Activated naive CD8-positive, alpha-beta T cell treated with anti-CD3 and anti-CD28 coated beads, Interleukin-2, amount 10 ng/mL, durations not matched to agents 7 days and 5 days (primary cell): ENCODE measurements around the gene SURF6. TPM values are rescaled to one million over a fixed set of nuclear protein-coding genes. Genes with fewer than 3 reads are reported as not detected.

ENCODE experiments used
- ATAC-seq: fragments of 150-1000 bp; cut with Tn5 transposase; one replicate; pipeline ENCODE4 v1.10.0; 2021; ENCODE audit warnings: low read depth, moderate library complexity
- POLR2A ChIA-PET: fragments of 350-600 bp; sonication (Branson Sonifier 250); formaldehyde crosslinking; loops from one replicate; lab custom pipeline; 2021; ENCODE audit warnings: antibody characterized with exemption; lab: Charles Lee
- DNase-seq: peaks from one replicate; pipeline ENCODE4 v3.0.0; 2021
- H3K27ac Mint-ChIP-seq: one replicate; pipeline ENCODE4 v1.8.0; 2022; ENCODE audit warnings: mild to moderate bottlenecking, mixed read lengths
- H3K27me3 Mint-ChIP-seq: one replicate; pipeline ENCODE4 v1.8.0; 2022; ENCODE audit warnings: mild to moderate bottlenecking, moderate library complexity, mixed read lengths
- H3K36me3 Mint-ChIP-seq: one replicate; pipeline ENCODE4 v1.8.0; 2021; ENCODE audit warnings: mild to moderate bottlenecking, mixed read lengths
- H3K4me1 Mint-ChIP-seq: one replicate; pipeline ENCODE4 v1.8.0; 2021; ENCODE audit warnings: mixed read lengths
- H3K4me3 Mint-ChIP-seq: one replicate; pipeline ENCODE4 v1.8.0; 2022; ENCODE audit warnings: mild to moderate bottlenecking, moderate library complexity, mixed read lengths
- H3K9me3 Mint-ChIP-seq: one replicate; pipeline ENCODE4 v1.8.0; 2021; ENCODE audit warnings: mixed read lengths
- total RNA-seq, 2 experiments: library from RNA; stranded (reverse); gene quantifications; one replicate each; pipeline ENCODE4 v1.2.3, GENCODE V29; 2021

Gene SURF6
- total RNA-seq, 2 experiments from 2014 or later = 20.5 to 21.0 TPM

GRCh38 chr9:133282464-133283238 is 53.3 kb downstream of the SURF6 start:
- Mint-ChIP-seq H3K27me3 (peaks cover 19% of the 10 kb centered on the region), H3K4me3 (no peak overlapping the region), H3K4me1 (no peaks in the 10 kb centered on the region)

DNA sequence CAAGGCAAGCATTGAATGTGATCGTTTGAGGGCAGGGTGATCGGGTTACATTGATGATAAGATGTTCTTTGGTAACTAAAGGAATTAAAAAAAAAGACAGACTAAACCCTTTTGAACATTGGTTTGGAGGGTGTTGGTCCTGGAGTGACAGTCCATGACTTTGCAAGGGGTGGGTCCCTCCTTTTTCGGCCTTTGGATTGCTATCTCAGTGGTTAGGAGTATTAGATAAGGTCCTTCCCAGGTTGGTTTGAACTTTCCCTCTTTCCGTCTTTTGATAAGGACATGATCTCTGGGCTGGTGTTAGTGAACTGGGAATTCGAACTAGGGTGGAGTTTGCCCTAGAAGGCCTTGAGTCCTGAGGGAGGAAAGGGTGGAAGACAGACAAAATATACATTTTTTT is 55.6 kb downstream of the SURF6 start:
- ATAC-seq (no peak), DNase-seq (no peak)
- Mint-ChIP-seq H3K4me3 (no peak overlapping the region), H3K27ac (no peak overlapping the region), H3K4me1 (no peaks in the 10 kb centered on the region), H3K27me3 (peaks cover 34% of the 10 kb centered on the region), H3K36me3 (no peaks in the 10 kb centered on the region), H3K9me3 (peaks cover 3% of the 10 kb centered on the region)
- POLR2A ChIA-PET = no interaction called here

More at GRCh38 chr9:133282464-133283238, 53.3 kb downstream of the SURF6 start:
- ATAC-seq (no peak), DNase-seq (no peak)
- POLR2A ChIA-PET = no interaction called here
- no peak overlapping the region for H3K27ac Mint-ChIP-seq
- peaks cover 3% of the 10 kb centered on the region for H3K9me3 Mint-ChIP-seq
- H3K36me3 Mint-ChIP-seq = no peaks in the 10 kb centered on the region

Other genes with a start within 250 kb of the SURF6 start
- gene RALGDS, start 214.9 kb downstream of the SURF6 start, total RNA-seq = 100 to 1,000 TPM; 130 to 134 TPM
- 1 to 10 TPM; 4.0 to 4.5 TPM for gene GBGT1, start 172.3 kb downstream of the SURF6 start, total RNA-seq
- gene OBP2B, start 126.9 kb downstream of the SURF6 start, total RNA-seq = not detected
- gene ABO, start 61.0 kb downstream of the SURF6 start, total RNA-seq = not detected
- gene MED22, start 11.9 kb upstream of the SURF6 start, total RNA-seq = 10 to 100 TPM; 27.8 to 35.5 TPM
- gene RPL7A, start 12.0 kb upstream of the SURF6 start, total RNA-seq = 1,000 to 10,000 TPM; 1,843 to 1,855 TPM
- 10 to 100 TPM; 40.6 to 41.9 TPM for gene SURF1, start 20.3 kb upstream of the SURF6 start, total RNA-seq
- 10 to 100 TPM; 16.2 to 17.0 TPM for gene SURF2, start 20.4 kb upstream of the SURF6 start, total RNA-seq
- gene SURF4, start 39.9 kb upstream of the SURF6 start, total RNA-seq = 100 to 1,000 TPM; 160 to 161 TPM
- under 1 TPM; 0.17 to 0.91 TPM for gene STKLD1, start 40.2 kb upstream of the SURF6 start, total RNA-seq
- 10 to 100 TPM; 28.9 to 30.8 TPM for gene REXO4, start 81.8 kb upstream of the SURF6 start, total RNA-seq
- gene ADAMTS13, start 86.2 kb upstream of the SURF6 start, total RNA-seq = 1 to 10 TPM; 3.2 to 3.5 TPM
- gene CACFD1, start 123.8 kb upstream of the SURF6 start, total RNA-seq = 1 to 10 TPM; 2.2 to 2.3 TPM
- 1 to 10 TPM; 6.3 to 7.1 TPM for gene SLC2A6, start 142.9 kb upstream of the SURF6 start, total RNA-seq
- gene MYMK, start 188.8 kb upstream of the SURF6 start, total RNA-seq = not detected
- under 1 TPM; 0.17 to 0.20 TPM for gene ADAMTSL2, start 198.5 kb upstream of the SURF6 start, total RNA-seq